HepG2 (cell line): ENCODE measurements around the gene GCLM. TPM values are rescaled to one million over a fixed set of nuclear protein-coding genes. Genes with fewer than 3 reads are reported as not detected.

Source experiments
- ATAD3A ChIP-seq: sonication (generic); formaldehyde crosslinking; IDR thresholded peaks from 2 replicates; pipeline ENCODE4 v1.4.0; 2020; ENCODE audit warnings: missing genetic modification reagents
- CBX5 ChIP-seq: sonication (generic); formaldehyde crosslinking; IDR thresholded peaks from 2 replicates; pipeline ENCODE4 v1.4.0; 2020; ENCODE audit warnings: missing genetic modification reagents, borderline replicate concordance
- CENPX ChIP-seq: sonication (generic); formaldehyde crosslinking; IDR thresholded peaks from 2 replicates; pipeline ENCODE4 v1.9.0; 2021; ENCODE audit warnings: mild to moderate bottlenecking, missing genetic modification reagents, moderate library complexity
- CHD4 ChIP-seq: fragments of 200-600 bp; sonication (generic); IDR thresholded peaks from 2 replicates; pipeline ENCODE4 v1.7.0; 2017; ENCODE audit warnings: mild to moderate bottlenecking, low read length, borderline replicate concordance
- E2F2 ChIP-seq: sonication (generic); formaldehyde crosslinking; IDR thresholded peaks from 2 replicates; pipeline ENCODE4 v1.4.0; 2020; ENCODE audit warnings: missing genetic modification reagents, borderline replicate concordance
- FOSL2 ChIP-seq: sonication (generic); formaldehyde crosslinking; IDR thresholded peaks from 2 replicates; pipeline ENCODE4 v1.4.0; 2020; ENCODE audit warnings: missing genetic modification reagents
- FOXA3 ChIP-seq: IDR thresholded peaks from 2 replicates; pipeline ENCODE4 v1.6.1; 2016; ENCODE audit warnings: missing genetic modification reagents, missing compliant biosample characterization
- GATA4 ChIP-seq: sonication (generic); IDR thresholded peaks from 2 replicates; pipeline ENCODE4 v1.6.1; 2016; ENCODE audit warnings: antibody characterized with exemption, low read depth, borderline replicate concordance
- GATAD2A ChIP-seq: IDR thresholded peaks from 2 replicates; pipeline ENCODE4 v1.6.1; 2016
- GMEB1 ChIP-seq: sonication (generic); formaldehyde crosslinking; IDR thresholded peaks from 2 replicates; pipeline ENCODE4 v1.5.1; 2020; ENCODE audit warnings: missing genetic modification reagents, mild to moderate bottlenecking, borderline replicate concordance
- HMGXB4 ChIP-seq, 2 experiments: sonication (generic) in 1 of 2; formaldehyde crosslinking in 1 of 2; IDR thresholded peaks; 2 replicates each; pipeline versions ENCODE4 v1.4.0 to v1.6.1; 2018 to 2020; ENCODE audit warnings: missing genetic modification reagents in 2 of 2, borderline replicate concordance in 1 of 2, low read depth in 1 of 2, mild to moderate bottlenecking in 1 of 2, missing biosample characterization in 1 of 2
- KLF12 ChIP-seq: sonication (generic); formaldehyde crosslinking; IDR thresholded peaks from 2 replicates; pipeline ENCODE4 v1.4.0; 2020; ENCODE audit warnings: missing genetic modification reagents, borderline replicate concordance
- MAFF ChIP-seq: IDR thresholded peaks from 2 replicates; pipeline ENCODE4 v1.6.1; 2011; ENCODE audit warnings: low read depth, low read length, improper control_type of control experiment
- TBP ChIP-seq: sonication (generic); formaldehyde crosslinking; IDR thresholded peaks from 2 replicates; pipeline ENCODE4 v1.5.0; 2020; ENCODE audit warnings: missing genetic modification reagents
- THYN1 ChIP-seq: sonication (generic); formaldehyde crosslinking; IDR thresholded peaks from 2 replicates; pipeline ENCODE4 v1.8.1; 2023; ENCODE audit warnings: low read depth, mild to moderate bottlenecking, moderate library complexity, missing genetic modification reagents, borderline replicate concordance
- TRIM22 ChIP-seq: fragments of 450-650 bp; IDR thresholded peaks from 2 replicates; pipeline ENCODE4 v1.6.1; 2017
- ZBTB25 ChIP-seq: IDR thresholded peaks from 2 replicates; pipeline ENCODE4 v1.6.1; 2018; ENCODE audit warnings: missing genetic modification reagents
- ZNF251 ChIP-seq: sonication (generic); formaldehyde crosslinking; IDR thresholded peaks from 2 replicates; pipeline ENCODE4 v1.9.0; 2021; ENCODE audit warnings: mild to moderate bottlenecking, missing genetic modification reagents
- ZNF550 ChIP-seq: sonication (generic); formaldehyde crosslinking; IDR thresholded peaks from 2 replicates; pipeline ENCODE4 v1.4.0; 2020; ENCODE audit warnings: mild to moderate bottlenecking, missing genetic modification reagents, borderline replicate concordance
- ZNF781 ChIP-seq: sonication (generic); formaldehyde crosslinking; IDR thresholded peaks from 2 replicates; pipeline ENCODE4 v1.5.1; 2020; ENCODE audit warnings: borderline replicate concordance, mild to moderate bottlenecking, missing genetic modification reagents; ENCODE audit errors: not compliant biosample characterization
- polyA plus RNA-seq, 8 experiments: library from polyadenylated mRNA; depleted of rRNA in 3 of 8; stranded (reverse) in 7 of 8; unstranded in 1 of 8; fragments of >200 nt; fragmentation: Illumina TruSeq in 4 of 8; extraction: Trizol in 4 of 8; gene quantifications; 2 replicates each; pipeline versions ENCODE4 v1.2.1 to v1.2.3, GENCODE V29; 2011 to 2016; ENCODE audit warnings: low read depth in 4 of 8, missing spikeins in 1 of 8, mixed read lengths in 1 of 8; ENCODE audit not compliant: insufficient read depth in 1 of 8
- total RNA-seq, 5 experiments: library from RNA; depleted of rRNA; stranded (reverse); fragments of >200 nt; fragmentation: Illumina TruSeq; extraction: Trizol; gene quantifications; 2 replicates each; pipeline ENCODE4 v1.2.3, GENCODE V29; 2016; ENCODE audit warnings: low read depth in 1 of 5

GCLM gene
- total and polyA plus RNA-seq, 2 of the 13 experiments (the other 11 are each of a cell fraction or from before 2014, with no cell fraction given) = 8.7 to 29.9 TPM

- TF ChIP-seq TRIM22 (no peak), TBP (CRISPR knock-in tag) (no peak), HMGXB4 (CRISPR knock-in tag; IDR thresholded peaks at IDR 0.05; ENCODE audit: borderline replicate concordance in 1 of 2, low read depth in 1 of 2) (peak; percentile 87), MAFF (peak; percentile 93), ZNF550 (CRISPR knock-in tag) (no peak), KLF12 (CRISPR knock-in tag) (peak; percentile 53; the same call in 1 of the 2 replicates), ZNF781 (no peak), GATAD2A (CRISPR knock-in tag) (peak; percentile 65), ZNF251 (CRISPR knock-in tag) (no peak), CHD4 (no peak), ATAD3A (CRISPR knock-in tag) (no peak), CBX5 (CRISPR knock-in tag) (peak; percentile 64; the same call in 1 of the 2 replicates), CENPX (CRISPR knock-in tag) (no peak), FOSL2 (CRISPR knock-in tag) (peak; percentile 78), FOXA3 (CRISPR knock-in tag) (peak; percentile 26), GATA4 (no peak), E2F2 (CRISPR knock-in tag) (no peak), GMEB1 (CRISPR knock-in tag) (peak; percentile 66), THYN1 (CRISPR knock-in tag) (no peak), ZBTB25 (CRISPR knock-in tag) (peak; percentile 13; the same call in 1 of the 2 replicates)
Observed at GRCh38 chr1:93909146-93910050, at the start of gene GCLM (continued).
